Lower leg skin (tissue), 3 donors: ENCODE results near the gene S100A13.

Experiments
- CTCF ChIP-seq, 3 donors: fragments of 450-650 bp; IDR thresholded peaks; one replicate each; pipeline ENCODE4 v1.5.1; 2016; ENCODE audit warnings: antibody characterized with exemption in 3 of 3, mild to moderate bottlenecking in 3 of 3, moderate library complexity in 2 of 3
- POLR2A ChIP-seq, 2 donors: fragments of 450-650 bp; IDR thresholded peaks; one replicate each; pipeline ENCODE4 v1.6.1; 2016 to 2017; ENCODE audit warnings: antibody characterized with exemption in 2 of 2, mild to moderate bottlenecking in 1 of 2, moderate library complexity in 1 of 2

GRCh38 chr1:153612755-153613331 lies 14.5 kb downstream of the S100A13 start, which contains the start of gene S100A16:
- no peak for TF ChIP-seq CTCF (IDR thresholded peaks at IDR 0.05)
- TF ChIP-seq POLR2A (IDR thresholded peaks at IDR 0.05) = no peak
